SK-N-SH (cell line): ENCODE data around the gene SLC16A10. TPM values are rescaled to one million over a fixed set of nuclear protein-coding genes. Genes with fewer than 3 reads are reported as not detected.
A peak's percentile ranks its signal among the peaks of the same experiment; 100 is the strongest.

ENCODE experiments used
- CTCF ChIA-PET: fragments of 300-600, 350-600 bp; formaldehyde crosslinking; extraction: SDS; loops from one replicate; lab custom pipeline; 2021; lab: Yijun Ruan, JAX
- POLR2A ChIA-PET: fragments of 350-600 bp; sonication (Branson Sonifier 250); formaldehyde crosslinking; extraction: SDS; loops from one replicate; lab custom pipeline; 2020; ENCODE audit warnings: antibody characterized with exemption, inconsistent platforms; lab: Yijun Ruan, JAX
- DNase-seq: peaks from one replicate; pipeline ENCODE4 v3.0.0; 2012
- H2AFZ ChIP-seq: fragments of 200-600 bp; sonication (generic); 2 replicates; pipeline ENCODE4 v1.8.1; 2016; ENCODE audit warnings: antibody characterized with exemption, mild to moderate bottlenecking, low read depth
- H3F3A ChIP-seq: fragments of 200-600 bp; sonication (generic); replicated peaks from 2 replicates; pipeline ENCODE3; 2016; ENCODE audit warnings: antibody characterized with exemption, mild to moderate bottlenecking; ENCODE audit not compliant: insufficient read depth
- H3K27ac ChIP-seq, 2 experiments: fragments of 200-500 bp in 1 of 2; fragments of 200-600 bp in 1 of 2; sonication (Bioruptor generic) in 1 of 2; sonication (generic), shearing (Covaris generic) in 1 of 2; 2 replicates each; pipeline versions ENCODE4 v1.5.1 to v1.6.1; 2014 to 2016; ENCODE audit warnings: low read depth in 2 of 2, inconsistent platforms in 1 of 2, low read length in 1 of 2, mild to moderate bottlenecking in 1 of 2, mixed read lengths in 1 of 2
- H3K27me3 ChIP-seq: fragments of 200-600 bp; sonication (generic), shearing (Covaris generic); 2 replicates; pipeline ENCODE4 v1.6.1; 2016; ENCODE audit warnings: mixed run types; ENCODE audit not compliant: insufficient read depth
- H3K36me3 ChIP-seq, 2 experiments: fragments of 200-500 bp in 1 of 2; fragments of 200-600 bp in 1 of 2; sonication (Bioruptor generic) in 1 of 2; sonication (generic) in 1 of 2; replicated peaks in 1 of 2; 2 replicates each; pipeline versions ENCODE3 to v1.5.1; 2014 to 2016; ENCODE audit warnings: low read length in 1 of 2, mild to moderate bottlenecking in 1 of 2; ENCODE audit not compliant: insufficient read depth in 2 of 2, control insufficient read depth in 1 of 2
- H3K4me1 ChIP-seq, 2 experiments: fragments of 200-500 bp in 1 of 2; fragments of 200-600 bp in 1 of 2; sonication (Bioruptor generic) in 1 of 2; sonication (generic), shearing (Covaris generic) in 1 of 2; 2 replicates each; pipeline versions ENCODE4 v1.5.1 to v1.6.1; 2014 to 2016; ENCODE audit warnings: low read depth in 1 of 2, low read length in 1 of 2, mixed run types in 1 of 2; ENCODE audit not compliant: insufficient read depth in 2 of 2, control insufficient read depth in 1 of 2
- H3K4me2 ChIP-seq: fragments of 200-600 bp; sonication (generic), shearing (Covaris generic); 2 replicates; pipeline ENCODE4 v1.6.1; 2017; ENCODE audit warnings: mixed run types
- H3K4me3 ChIP-seq, 2 experiments: fragments of 200-500 bp in 1 of 2; fragments of 200-600 bp in 1 of 2; sonication (Bioruptor generic) in 1 of 2; sonication (generic), shearing (Covaris generic) in 1 of 2; 2 replicates each; pipeline versions ENCODE4 v1.5.1 to v1.8.1; 2014 to 2016; ENCODE audit warnings: low read depth in 2 of 2, inconsistent platforms in 1 of 2, low read length in 1 of 2, mild to moderate bottlenecking in 1 of 2, mixed read lengths in 1 of 2, moderate library complexity in 1 of 2
- H3K79me2 ChIP-seq: fragments of 200-600 bp; sonication (generic); 2 replicates; pipeline ENCODE4 v1.8.1; 2017; ENCODE audit warnings: mild to moderate bottlenecking; ENCODE audit not compliant: insufficient read depth
- H3K9ac ChIP-seq: fragments of 200-600 bp; sonication (generic); 2 replicates; pipeline ENCODE4 v1.6.1; 2017; ENCODE audit warnings: mixed run types
- H3K9me2 ChIP-seq: fragments of 200-600 bp; sonication (generic); 2 replicates; pipeline ENCODE4 v1.6.1; 2017; ENCODE audit warnings: mixed run types
- H3K9me3 ChIP-seq: fragments of 200-600 bp; sonication (generic); 2 replicates; pipeline ENCODE4 v1.6.1; 2017; ENCODE audit warnings: mixed run types, mild to moderate bottlenecking, moderate library complexity
- H4K20me1 ChIP-seq: fragments of 200-600 bp; sonication (generic); 2 replicates; pipeline ENCODE4 v1.6.1; 2017; ENCODE audit warnings: mild to moderate bottlenecking, mixed run types; ENCODE audit not compliant: insufficient read depth
- ELF1 ChIP-seq: IDR thresholded peaks from 2 replicates; pipeline ENCODE4 v1.4.0; 2012
- FOSL2 ChIP-seq: IDR thresholded peaks from 2 replicates; pipeline ENCODE4 v1.4.0; 2012; ENCODE audit warnings: low read depth, mild to moderate bottlenecking, moderate library complexity, borderline replicate concordance
- FOXM1 ChIP-seq: IDR thresholded peaks from 2 replicates; pipeline ENCODE4 v1.4.0; 2012; ENCODE audit warnings: low read depth, mild to moderate bottlenecking
- GATA2 ChIP-seq: sonication (generic); formaldehyde crosslinking; IDR thresholded peaks from 2 replicates; pipeline ENCODE4 v1.5.0; 2020; ENCODE audit warnings: mild to moderate bottlenecking, missing genetic modification reagents
- JUND ChIP-seq: IDR thresholded peaks from 2 replicates; pipeline ENCODE4 v1.4.0; 2012
- NFIC ChIP-seq: IDR thresholded peaks from 2 replicates; pipeline ENCODE4 v1.4.0; 2012; ENCODE audit warnings: borderline replicate concordance
- REST ChIP-seq: IDR thresholded peaks from 2 replicates; pipeline ENCODE4 v1.6.1; 2012; ENCODE audit warnings: mild to moderate bottlenecking, low read depth, low read length, moderate library complexity
- TCF12 ChIP-seq: IDR thresholded peaks from 2 replicates; pipeline ENCODE4 v1.4.0; 2012
- TEAD4 ChIP-seq: IDR thresholded peaks from 2 replicates; pipeline ENCODE4 v1.4.0; 2012; ENCODE audit warnings: mild to moderate bottlenecking, borderline replicate concordance; ENCODE audit not compliant: insufficient read depth
- USF1 ChIP-seq: IDR thresholded peaks from 2 replicates; pipeline ENCODE4 v1.4.0; 2012; ENCODE audit warnings: low read depth, borderline replicate concordance
- USF2 ChIP-seq: fragments of 150-350 bp; IDR thresholded peaks from 2 replicates; pipeline ENCODE4 v1.6.1; 2017; ENCODE audit warnings: antibody characterized with exemption, low read length, low read depth, borderline replicate concordance
- ZBTB33 ChIP-seq: IDR thresholded peaks from 2 replicates; pipeline ENCODE4 v1.4.0; 2012; ENCODE audit warnings: low read depth, borderline replicate concordance
- WGBS: methylation state at CpG from one replicate; pipeline ENCODE4 v1.1.6; 2017; ENCODE audit warnings: low lambda C conversion rate; 5-methylcytosine and 5-hydroxymethylcytosine counted together
- polyA plus RNA-seq, 3 experiments: library from polyadenylated mRNA; depleted of rRNA; stranded (reverse); fragments of >200 nt; gene quantifications; 2 replicates each; pipeline ENCODE4 v1.2.3, GENCODE V29; 2012

SLC16A10 gene
- polyA plus RNA-seq, 1 of the 3 experiments (the other 2 are of a cell fraction), result 0.12 TPM

GRCh38 chr6:111248789-111249188 lies 161.5 kb downstream of the SLC16A10 start:
- no peak for DNase-seq
- Histone ChIP-seq H3K4me3 (no peak overlapping the region), H3F3A (no peaks in the 10 kb centered on the region), H3K27ac (no peak overlapping the region), H3K9ac (no peak overlapping the region), H3K9me3 (no peaks in the 10 kb centered on the region), H3K79me2 (no peaks in the 10 kb centered on the region), H2AFZ (no peak overlapping the region), H4K20me1 (no peaks in the 10 kb centered on the region), H3K36me3 (no peaks in the 10 kb centered on the region), H3K4me1 (no peaks in the 10 kb centered on the region), H3K27me3 (no peaks in the 10 kb centered on the region), H3K4me2 (no peak overlapping the region), H3K9me2 (no peaks in the 10 kb centered on the region)
- ChIA-PET CTCF (interaction anchor here (1.0 to 2.9 kb wide), 3 partner anchors 10 to 238 kb away, joined by 3 to 12 read pairs (median 5); a partner anchor contains a TSS), POLR2A (no interaction called here)
- TF ChIP-seq REST (no peak), NFIC (no peak), GATA2 (CRISPR knock-in tag) (no peak), FOSL2 (no peak), USF2 (no peak), JUND (peak; percentile 18; the same call in 1 of the 2 replicates), TEAD4 (no peak), ELF1 (no peak), TCF12 (peak; percentile 22; the same call in 1 of the 2 replicates)

- CTCF ChIA-PET, result interaction anchor here (2.9 kb wide), 1 partner anchor 8 kb away, joined by 12 read pairs; a partner anchor contains a TSS
- POLR2A ChIA-PET, result no interaction called here
- H3K4me3 ChIP-seq, result no peak overlapping the region
These were observed 163.6 kb downstream of the SLC16A10 start for GRCh38 chr6:111250791-111251354.

More at GRCh38 chr6:111250791-111251354, 163.6 kb downstream of the SLC16A10 start:
- 83% methylated on average over 4 of the region's 4 CpGs for WGBS
- Histone ChIP-seq H3K9me3 (no peaks in the 10 kb centered on the region), H2AFZ (no peak overlapping the region), H3K27me3 (no peaks in the 10 kb centered on the region), H3K36me3 (no peaks in the 10 kb centered on the region), H3K4me1 (no peaks in the 10 kb centered on the region), H3K4me2 (no peak overlapping the region), H4K20me1 (no peaks in the 10 kb centered on the region), H3K9me2 (no peaks in the 10 kb centered on the region), H3F3A (no peaks in the 10 kb centered on the region), H3K79me2 (no peaks in the 10 kb centered on the region), H3K27ac (no peak overlapping the region), H3K9ac (no peak overlapping the region)
- DNase-seq, result no peak
- no peak for TF ChIP-seq FOXM1
- no peak for TF ChIP-seq ZBTB33
- TF ChIP-seq TEAD4, result no peak
- no peak for TF ChIP-seq USF1
- no peak for TF ChIP-seq ELF1
- TF ChIP-seq USF2, result no peak
